Measurements from ENCODE around the gene C20orf141.
"Not testable (repeated sequence)": the region's sequence is repeated elsewhere in the genome, so short reads cannot be mapped to it uniquely, and the experiment has no call there.

The C20orf141 gene

GRCh38 chr20:2799688-2800520 is 14.9 kb upstream of the C20orf141 start:
- DNase-seq (ENCODE audit: low read depth): no peak

GRCh38 chr20:2800521-2801285 is 14.1 kb upstream of the C20orf141 start, which contains the start of gene CPXM1:
TSS of gene CPXM1 (minus strand) at chr20:2800627. CDS start at chr20:2800572, 55 bp downstream.
- no peak for DNase-seq (ENCODE audit: low read depth)

GRCh38 chr20:2801286-2801728 is 13.5 kb upstream of the C20orf141 start:
- no peak for DNase-seq (ENCODE audit: low read depth)

DNA sequence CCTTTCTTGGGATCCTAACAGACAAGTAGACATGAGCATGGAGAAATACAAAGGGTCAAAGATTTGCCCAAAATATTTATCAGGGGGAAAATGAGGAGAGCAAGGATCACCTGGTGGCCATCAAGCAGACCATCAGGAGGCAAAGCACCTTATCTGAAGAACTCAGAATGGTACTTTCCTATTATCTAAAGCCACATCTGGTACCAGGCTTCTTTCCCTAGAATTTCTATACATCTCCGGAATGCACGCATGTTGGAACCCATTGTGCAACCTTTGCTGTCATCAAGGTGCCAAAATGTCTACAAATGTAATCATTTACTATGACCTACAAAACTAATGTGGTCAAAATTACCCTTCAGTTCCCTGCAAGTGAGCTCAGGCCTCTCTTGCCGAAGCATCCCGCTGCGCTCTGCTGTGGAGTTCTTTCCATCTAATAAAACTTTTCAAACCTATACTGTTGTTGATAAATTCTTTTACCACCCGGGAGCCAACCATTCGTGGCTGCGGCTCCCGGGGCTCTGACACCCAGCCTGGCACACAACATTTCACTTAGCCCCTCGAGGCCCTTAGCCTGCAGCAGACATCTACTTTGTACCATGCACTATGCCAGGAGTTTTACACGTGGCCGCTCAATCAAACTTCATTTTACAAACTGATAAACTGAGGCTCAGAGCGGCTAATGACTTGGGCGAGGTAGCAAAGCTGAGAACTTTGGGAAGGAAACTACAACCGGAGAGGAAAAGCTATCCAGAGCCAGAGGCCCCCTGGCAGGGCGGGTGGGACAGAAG is 10.6 kb upstream of the C20orf141 start:
- DNase-seq (ENCODE audit: low read depth): no peak

- no peak for DNase-seq (ENCODE audit: low read depth)
Observed at GRCh38 chr20:2804852-2805688, 9.7 kb upstream of the C20orf141 start.

DNA sequence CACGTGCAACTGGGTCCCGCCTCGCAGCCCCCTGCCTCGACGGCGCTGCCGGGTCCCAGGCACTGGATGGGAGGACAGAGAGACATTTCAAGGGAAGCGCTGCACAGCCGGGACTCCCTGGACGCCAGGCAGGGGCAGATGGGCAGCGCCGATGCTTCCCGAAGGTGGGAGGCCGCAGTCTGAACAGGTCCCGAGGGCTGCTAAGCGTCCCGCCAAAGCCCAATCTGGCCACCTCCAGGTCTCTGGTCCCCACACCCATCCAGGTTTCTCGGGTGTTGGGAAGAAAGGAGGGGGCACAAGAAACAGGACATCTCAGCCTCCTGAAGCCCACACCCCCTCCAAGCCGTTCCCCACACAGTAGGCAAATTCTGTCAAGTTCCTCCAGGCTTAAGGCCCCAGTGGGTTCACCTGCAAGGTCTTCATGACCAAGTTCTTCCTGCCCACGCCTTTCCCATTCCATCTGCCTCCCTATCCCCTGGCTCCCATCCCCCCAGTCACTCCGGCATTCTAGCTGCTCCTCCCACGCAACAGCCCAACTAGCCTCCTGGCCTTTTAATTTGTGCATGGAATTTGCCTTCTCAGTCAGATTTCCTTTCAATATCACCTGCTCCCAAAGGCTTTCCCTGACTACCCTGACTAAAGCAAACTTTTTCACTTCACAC is 9.0 kb upstream of the C20orf141 start:
- no peak for DNase-seq (ENCODE audit: low read depth)

DNA sequence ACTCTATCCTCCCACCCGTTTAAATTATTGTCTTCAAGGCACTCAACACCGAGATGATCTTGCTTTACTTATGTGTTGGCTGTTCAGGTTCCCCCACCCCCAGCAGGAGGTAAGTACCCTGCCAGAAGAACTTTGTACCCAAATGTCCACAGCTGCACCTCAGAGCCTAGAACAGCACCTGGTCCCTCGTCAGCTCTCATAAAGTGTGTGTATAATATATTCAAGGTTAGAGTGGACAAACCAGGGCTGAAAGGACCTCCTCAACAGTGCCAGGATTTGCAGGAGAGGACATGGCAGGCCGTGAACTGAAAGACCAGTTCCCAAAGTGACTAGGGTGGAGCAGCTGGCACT is 8.5 kb upstream of the C20orf141 start:
- no peak for DNase-seq (ENCODE audit: low read depth)

- DNase-seq (ENCODE audit: low read depth): no peak
Observed at GRCh38 chr20:2807019-2807418, 7.8 kb upstream of the C20orf141 start.

GRCh38 chr20:2807929-2808328 is 6.9 kb upstream of the C20orf141 start:
- not testable (repeated sequence) for DNase-seq (ENCODE audit: low read depth)

- DNase-seq (ENCODE audit: low read depth): no peak
Observed at GRCh38 chr20:2809690-2810089, 5.1 kb upstream of the C20orf141 start.

GRCh38 chr20:2812189-2812588 is 2.6 kb upstream of the C20orf141 start:
- DNase-seq (ENCODE audit: low read depth): no peak

DNA sequence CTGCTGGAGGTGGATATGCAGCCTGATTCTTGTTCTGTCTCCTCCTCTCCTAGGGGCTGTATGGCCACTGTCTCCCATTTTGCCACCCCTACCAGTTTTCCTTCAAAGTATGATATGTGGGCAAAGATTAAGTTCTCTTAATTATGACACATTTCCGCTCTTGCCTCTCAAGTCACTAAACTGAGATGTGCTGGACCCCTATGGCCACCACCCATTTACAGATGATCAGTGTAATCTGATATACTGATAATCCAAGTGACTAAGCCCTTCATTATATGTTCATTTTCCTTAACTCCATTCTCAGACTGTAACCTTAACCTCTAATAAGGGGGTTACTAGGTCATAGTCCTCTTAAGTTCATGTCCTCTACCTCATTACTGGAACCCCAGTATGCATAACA is 711 bp upstream of the C20orf141 start:
- no peak for DNase-seq (ENCODE audit: low read depth)

GRCh38 chr20:2815242-2815900 is 584 bp downstream of the C20orf141 start:
- no peak for DNase-seq (ENCODE audit: low read depth)

GRCh38 chr20:2816030-2816582 is 1.3 kb downstream of the C20orf141 start, which contains the start of gene TMEM239:
TSS of gene TMEM239 (plus strand) at chr20:2816364. CDS start at chr20:2816555, 191 bp downstream.
- DNase-seq (ENCODE audit: low read depth): no peak

- no peak for DNase-seq (ENCODE audit: low read depth)
Observed at GRCh38 chr20:2816583-2817340, 2.0 kb downstream of the C20orf141 start.

- DNase-seq (ENCODE audit: low read depth): no peak
Observed at GRCh38 chr20:2817341-2817726, 2.5 kb downstream of the C20orf141 start.

GRCh38 chr20:2817891-2818595 is 3.3 kb downstream of the C20orf141 start:
- DNase-seq (ENCODE audit: low read depth): no peak

GRCh38 chr20:2820084-2820895 is 5.5 kb downstream of the C20orf141 start:
- no peak for DNase-seq (ENCODE audit: low read depth)

All from activated gamma-delta T cell treated with anti-CD3 and anti-CD28 coated beads, Interleukin-2, amount 50 U/mL, for 16 hours (primary cell).